ENCODE data around the gene IRF2BP1.
"Not testable (repeated sequence)": the region's sequence is repeated elsewhere in the genome, so short reads cannot be mapped to it uniquely, and the experiment has no call there.

IRF2BP1 gene

DNA sequence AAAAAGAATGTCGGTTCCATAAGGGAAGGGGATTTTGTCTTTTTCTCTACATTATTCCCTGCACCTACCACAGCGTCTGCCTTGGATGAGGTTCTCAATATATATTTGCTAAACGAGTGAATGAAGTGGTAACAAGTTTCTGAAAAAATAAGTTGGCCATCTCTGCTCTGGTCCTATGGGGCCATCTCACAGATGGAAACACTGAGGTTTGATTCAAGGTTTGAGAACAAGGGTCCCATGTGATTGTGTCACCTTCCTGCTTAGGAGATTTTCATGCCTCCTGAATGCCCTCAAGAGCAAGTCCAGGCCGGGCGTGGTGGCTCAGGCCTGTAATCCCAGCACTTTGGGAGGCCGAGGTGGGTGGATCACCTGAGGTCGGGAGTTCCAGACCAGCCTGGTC, 13.3 kb upstream of the IRF2BP1 start:
- no peak for DNase-seq
- TF ChIP-seq GATA1 (IDR thresholded peaks at IDR 0.05; ENCODE audit: low read depth, low read length) = no peak
- no peak for TF ChIP-seq POLR2A (IDR thresholded peaks at IDR 0.05; ENCODE audit: low read length)

DNA sequence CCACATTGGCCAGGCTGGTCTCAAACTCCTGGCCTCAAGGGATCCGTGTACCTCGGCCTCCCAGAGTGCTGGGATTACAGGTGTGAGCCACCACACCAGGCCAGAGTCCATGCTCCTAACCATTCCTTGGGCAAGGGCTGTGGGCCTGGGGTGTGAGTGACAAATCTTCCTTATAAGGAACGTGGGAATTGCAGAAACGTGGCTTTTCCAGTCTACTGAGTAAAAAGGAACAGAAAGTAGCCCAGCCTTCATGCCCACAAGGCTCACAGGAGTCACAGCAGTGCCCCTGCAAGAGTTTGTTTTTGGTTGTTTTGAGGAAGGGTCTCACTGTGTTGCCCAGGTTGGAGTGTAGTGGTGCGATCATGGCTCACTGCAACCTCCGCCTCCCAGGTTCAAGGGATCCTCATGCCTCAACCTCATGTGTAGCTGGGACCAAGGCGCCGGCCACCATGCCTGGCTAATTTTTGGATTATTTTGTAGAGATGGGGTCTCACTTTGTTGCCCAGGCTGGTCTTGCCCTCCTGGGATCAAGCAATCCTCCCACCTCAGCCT, 11.4 kb upstream of the IRF2BP1 start:
- no peak for TF ChIP-seq POLR2A (IDR thresholded peaks at IDR 0.05; ENCODE audit: low read length)
- no peak for TF ChIP-seq GATA1 (IDR thresholded peaks at IDR 0.05; ENCODE audit: low read depth, low read length)
- DNase-seq = no peak

DNA sequence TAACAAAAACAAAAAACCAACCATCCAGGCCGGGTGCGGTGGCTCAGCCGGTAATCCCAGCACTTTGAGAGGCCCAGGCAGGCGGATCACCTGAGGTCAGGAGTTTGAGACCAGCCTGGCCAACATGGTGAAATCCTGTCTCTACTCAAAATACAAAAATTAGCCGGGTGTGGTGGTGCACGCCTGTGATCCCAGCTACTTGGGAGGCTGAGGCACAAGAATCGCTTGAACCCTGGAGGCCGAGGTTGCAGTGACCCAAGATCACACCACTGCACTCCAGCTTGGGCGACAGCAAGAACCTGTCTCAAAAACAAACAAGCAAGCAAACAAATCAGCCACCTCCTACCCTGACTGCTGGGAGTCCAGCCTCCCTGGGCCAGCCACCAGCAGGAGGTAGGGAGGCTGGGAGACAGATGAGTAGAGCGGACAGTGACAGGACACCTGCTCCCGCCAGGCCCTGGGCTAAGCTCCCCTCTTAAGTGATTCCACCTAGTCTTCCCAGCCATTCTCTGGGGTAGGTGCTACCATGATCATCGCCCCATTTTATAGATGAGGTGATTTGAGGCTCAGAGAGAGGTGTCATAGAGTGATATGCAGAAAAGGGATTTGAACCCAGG, 10.2 kb upstream of the IRF2BP1 start:
- DNase-seq = not testable (repeated sequence)

DNA sequence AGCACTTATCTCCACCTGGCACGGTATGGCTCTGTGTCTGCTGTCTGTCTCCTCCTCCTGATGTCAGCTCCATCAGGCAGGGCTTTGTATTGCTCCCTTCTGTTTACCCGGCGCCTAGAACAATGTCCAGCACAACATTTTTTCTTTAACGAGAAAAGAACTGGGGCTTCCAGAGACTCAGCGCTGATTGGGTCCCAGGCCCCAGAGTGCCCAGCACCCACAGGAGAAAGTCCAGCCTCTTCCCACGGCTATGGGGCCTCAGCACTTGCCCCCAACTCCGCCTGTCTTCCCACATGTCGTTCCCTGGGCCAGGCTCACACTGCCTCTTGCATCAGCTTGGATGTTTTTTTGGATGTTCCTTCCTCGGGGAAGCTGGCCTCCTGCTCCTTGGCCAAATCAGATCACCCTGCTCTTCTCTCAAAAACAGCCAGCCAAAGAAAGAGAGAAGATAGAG, 9.6 kb upstream of the IRF2BP1 start:
- DNase-seq = no peak
- no peak for TF ChIP-seq GATA1 (IDR thresholded peaks at IDR 0.05; ENCODE audit: low read depth, low read length)
- no peak for TF ChIP-seq POLR2A (IDR thresholded peaks at IDR 0.05; ENCODE audit: low read length)

DNA sequence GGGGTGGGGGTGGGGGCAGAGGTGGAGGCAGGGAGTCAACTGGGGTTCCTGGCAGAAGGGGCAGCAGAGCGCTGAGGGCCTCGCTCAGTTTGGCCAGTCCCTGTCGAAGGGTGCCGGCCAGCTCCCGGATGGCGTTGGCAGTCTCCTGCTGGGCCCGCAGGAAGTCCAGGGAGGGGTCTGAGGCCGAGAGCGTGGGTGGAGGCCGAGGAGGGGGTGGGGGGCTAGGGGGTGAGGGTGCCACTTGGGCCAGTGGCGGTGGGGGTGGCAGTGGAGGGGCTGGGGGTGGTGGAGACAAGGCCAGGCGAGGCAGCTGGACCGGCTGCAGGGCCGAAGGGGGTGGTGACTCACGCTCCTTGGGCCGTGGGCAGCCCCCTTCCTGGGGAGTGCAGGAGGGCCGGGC, 4.9 kb upstream of the IRF2BP1 start:
- no peak for TF ChIP-seq POLR2A (IDR thresholded peaks at IDR 0.05; ENCODE audit: low read length)
- TF ChIP-seq GATA1 (IDR thresholded peaks at IDR 0.05; ENCODE audit: low read depth, low read length) = no peak
- no peak for DNase-seq

DNA sequence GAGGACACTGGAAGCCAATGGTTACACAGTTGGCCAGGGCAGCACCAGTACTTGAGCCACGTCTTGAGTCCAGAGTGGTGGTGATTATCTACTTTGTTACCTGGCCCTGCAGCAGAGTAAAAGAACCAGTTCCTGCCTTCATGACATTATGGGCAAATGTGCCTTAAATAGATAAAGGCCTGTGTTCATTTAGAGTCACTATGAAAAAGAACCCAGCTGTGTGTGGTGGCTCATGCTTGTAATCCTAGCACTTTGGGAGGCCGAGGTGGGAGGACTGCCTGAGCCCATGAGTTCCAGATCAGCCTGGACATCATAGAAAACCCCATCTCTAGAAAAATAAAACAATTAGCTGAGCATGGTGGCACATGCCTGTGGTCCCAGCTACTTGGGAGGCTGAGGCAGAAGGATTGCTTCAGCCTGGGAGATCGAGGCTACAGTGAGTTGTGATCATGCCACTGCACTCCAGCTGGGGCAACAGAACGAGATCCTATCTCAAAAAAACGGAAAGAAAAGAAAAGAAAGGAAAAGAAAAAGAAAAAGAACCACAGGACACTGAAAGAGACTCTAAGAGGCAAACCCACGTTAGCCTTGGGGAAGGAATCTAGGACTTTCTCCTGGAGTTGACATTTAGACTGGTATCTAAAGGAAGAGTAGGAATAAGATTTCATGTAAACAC, 3.4 kb upstream of the IRF2BP1 start:
- TF ChIP-seq POLR2A (IDR thresholded peaks at IDR 0.05; ENCODE audit: low read length) = no peak
- TF ChIP-seq GATA1 (IDR thresholded peaks at IDR 0.05; ENCODE audit: low read depth, low read length) = no peak
- peak; percentile 31 to 77 for DNase-seq

DNA sequence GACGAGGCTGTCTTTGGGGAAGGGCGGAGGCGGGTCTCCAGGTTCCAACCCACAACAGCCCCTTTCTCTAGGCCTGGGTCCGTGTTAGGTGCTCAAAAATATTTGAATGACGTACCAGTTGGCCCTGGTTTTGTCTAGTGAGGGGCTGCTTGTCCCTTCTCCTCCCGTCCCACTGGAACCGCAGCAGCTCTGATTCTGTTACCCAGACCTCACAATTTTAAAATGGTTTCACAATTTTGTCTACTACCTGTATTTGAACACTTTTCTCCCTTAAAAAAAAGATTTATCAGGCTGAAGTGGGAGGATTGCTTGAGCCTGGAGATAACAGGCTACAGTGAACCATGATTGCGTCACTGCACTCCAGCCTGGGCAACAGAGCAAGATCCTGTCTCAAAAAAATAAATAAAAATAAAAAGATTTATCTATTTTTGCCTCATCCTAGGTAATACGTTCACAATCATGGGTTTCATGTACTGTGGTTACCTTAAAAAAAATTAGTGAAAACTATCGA, 1.3 kb upstream of the IRF2BP1 start:
- TF ChIP-seq GATA1 (IDR thresholded peaks at IDR 0.05; ENCODE audit: low read depth, low read length) (no peak), POLR2A (IDR thresholded peaks at IDR 0.05; ENCODE audit: low read length) (no peak)
- DNase-seq = peak in 1 of 2 experiments; percentile 48

DNA sequence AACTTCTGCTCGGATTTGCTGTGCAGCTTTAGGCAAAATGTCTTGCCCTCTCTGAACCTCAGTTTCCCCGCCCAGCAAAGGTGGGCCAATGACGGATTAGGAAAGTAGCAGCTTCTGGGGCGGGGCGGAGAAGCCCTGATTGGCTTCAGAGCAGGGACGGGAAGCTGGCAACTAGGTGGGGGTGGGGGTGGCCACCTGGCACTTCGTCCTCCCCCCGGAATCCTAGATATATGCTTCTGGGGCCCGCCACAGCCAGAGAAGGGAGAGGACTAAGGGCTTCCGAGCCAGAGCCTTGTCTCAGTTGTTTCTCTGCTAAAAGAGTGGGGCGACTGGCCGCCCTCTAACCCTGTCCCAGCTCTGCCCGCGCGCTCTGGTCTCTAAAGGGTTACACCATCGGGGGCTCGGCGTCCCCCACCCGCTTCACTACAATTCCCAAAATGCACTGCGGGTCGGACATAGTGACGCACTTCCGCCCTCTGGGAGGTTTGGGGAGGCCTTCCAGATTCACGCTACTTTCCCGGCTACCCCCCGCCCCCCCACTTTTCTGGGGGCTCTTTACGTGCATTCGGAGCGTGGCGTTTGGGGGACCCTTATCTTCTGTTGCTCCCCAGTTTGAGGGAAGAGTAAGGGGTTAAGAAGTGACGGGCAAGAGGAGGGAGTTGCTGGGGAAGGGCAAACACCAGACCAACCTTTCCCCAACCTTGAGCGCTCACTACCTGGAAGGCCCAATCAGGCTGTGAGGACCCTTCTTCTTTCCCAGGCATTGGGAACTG, 672 bp upstream of the IRF2BP1 start:
- DNase-seq = peak; percentile 93 to 95
- TF ChIP-seq GATA1 (IDR thresholded peaks at IDR 0.05; ENCODE audit: low read depth, low read length) (no peak), POLR2A (IDR thresholded peaks at IDR 0.05; ENCODE audit: low read length) (peak; percentile 62)

DNA sequence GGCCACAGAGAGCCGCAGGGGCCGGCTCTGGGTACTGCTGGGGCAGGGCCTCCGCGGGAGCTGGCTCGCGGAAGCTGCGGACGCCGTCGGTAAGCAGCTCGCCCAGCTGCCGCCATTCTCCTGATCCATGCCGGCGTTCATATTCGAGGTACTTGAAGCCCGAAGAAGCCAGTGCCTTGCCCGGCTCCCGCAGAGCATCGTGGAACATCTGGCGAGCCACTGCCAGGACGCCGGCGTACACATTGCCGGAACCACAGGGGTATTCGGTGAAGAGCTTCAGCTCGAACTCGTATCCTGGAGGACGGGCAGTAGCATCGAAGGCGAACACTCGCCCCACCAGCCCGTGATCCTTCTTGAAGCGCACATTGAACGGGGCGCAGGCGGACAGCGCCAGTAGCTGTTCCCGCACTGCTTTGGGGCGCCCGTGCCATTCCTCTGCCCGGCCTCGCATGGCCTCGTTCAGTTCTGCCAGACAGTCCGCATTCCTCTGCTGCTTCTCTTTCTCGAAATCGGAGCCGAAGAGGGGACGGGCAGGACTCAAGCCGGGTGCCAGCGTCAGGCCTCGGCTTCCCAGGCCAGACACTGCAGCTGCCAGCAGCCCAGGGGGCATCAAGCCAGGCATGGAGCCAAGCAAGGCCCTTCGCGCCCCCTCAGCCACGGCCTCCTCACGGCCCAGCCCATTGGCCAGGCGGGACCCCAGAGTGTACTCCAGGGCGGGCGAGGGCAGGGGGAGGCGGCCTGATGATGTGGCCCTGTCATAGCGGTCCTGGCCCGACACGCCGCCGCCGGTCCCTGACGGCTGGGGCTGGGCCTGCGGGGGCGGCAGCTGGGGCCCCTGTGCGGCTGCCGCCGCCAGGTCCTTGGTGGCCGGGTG, 1.0 kb downstream of the IRF2BP1 start:
- peak; percentile 69 to 73 for DNase-seq
- no peak for TF ChIP-seq GATA1 (IDR thresholded peaks at IDR 0.05; ENCODE audit: low read depth, low read length)

DNA sequence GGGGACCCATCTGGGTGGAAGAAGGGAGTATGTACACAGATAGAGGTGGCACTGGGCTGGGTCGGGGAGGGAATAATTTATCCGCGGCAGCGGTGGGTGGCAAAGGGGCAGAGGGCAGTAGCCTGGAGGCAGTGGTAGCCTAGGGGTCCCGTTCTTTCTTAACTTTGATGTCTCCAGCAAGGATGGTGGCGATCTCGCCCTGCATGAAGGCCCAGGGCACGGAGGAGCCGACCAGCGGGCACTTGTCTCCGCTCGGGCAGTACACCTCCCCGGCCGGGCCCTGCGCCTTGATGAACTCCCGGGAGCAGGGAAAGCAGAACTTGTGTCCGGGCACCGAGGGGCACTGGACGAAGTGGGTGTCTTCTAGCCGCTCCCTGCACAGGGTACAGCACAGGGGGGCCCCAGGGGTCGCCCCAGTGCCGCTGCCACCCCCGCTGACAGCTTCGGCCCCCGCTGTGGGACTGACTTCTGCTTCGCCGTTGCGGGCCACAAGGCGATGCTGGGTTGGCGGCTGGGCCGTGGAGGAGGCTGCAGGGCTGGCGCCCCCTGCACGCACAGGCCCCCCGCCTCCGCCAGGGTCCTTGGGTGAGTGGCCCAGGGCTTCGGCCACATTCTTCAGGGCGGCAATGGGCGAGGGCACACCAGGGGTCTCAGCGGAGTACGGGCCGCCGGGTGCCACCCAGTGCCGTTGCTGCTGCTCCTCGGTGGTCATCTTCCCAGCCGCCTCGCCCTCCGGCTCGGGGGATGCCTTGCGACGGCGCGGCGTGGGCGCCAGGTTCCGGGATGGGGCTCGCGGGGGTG, 1.9 kb downstream of the IRF2BP1 start:
- TF ChIP-seq GATA1 (IDR thresholded peaks at IDR 0.05; ENCODE audit: low read depth, low read length) (no peak), POLR2A (IDR thresholded peaks at IDR 0.05; ENCODE audit: low read length) (no peak)
- no peak for DNase-seq

DNA sequence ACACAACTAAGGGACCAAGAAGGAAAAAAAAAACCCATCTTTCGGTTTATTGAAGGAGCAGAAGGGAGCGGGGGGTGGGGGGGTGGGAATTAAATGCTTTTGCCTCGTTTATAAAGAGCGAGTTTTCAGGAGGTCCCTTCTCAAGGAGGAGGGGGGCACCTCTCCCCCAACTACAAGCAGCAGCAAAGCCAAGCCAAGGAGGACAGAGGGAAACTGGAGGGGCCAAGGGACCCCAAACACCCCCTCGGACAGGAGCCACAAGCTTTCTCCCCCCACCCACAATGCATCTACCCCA, 2.4 kb downstream of the IRF2BP1 start:
- DNase-seq = no peak
- TF ChIP-seq GATA1 (IDR thresholded peaks at IDR 0.05; ENCODE audit: low read depth, low read length) (no peak), POLR2A (IDR thresholded peaks at IDR 0.05; ENCODE audit: low read length) (no peak)

DNA sequence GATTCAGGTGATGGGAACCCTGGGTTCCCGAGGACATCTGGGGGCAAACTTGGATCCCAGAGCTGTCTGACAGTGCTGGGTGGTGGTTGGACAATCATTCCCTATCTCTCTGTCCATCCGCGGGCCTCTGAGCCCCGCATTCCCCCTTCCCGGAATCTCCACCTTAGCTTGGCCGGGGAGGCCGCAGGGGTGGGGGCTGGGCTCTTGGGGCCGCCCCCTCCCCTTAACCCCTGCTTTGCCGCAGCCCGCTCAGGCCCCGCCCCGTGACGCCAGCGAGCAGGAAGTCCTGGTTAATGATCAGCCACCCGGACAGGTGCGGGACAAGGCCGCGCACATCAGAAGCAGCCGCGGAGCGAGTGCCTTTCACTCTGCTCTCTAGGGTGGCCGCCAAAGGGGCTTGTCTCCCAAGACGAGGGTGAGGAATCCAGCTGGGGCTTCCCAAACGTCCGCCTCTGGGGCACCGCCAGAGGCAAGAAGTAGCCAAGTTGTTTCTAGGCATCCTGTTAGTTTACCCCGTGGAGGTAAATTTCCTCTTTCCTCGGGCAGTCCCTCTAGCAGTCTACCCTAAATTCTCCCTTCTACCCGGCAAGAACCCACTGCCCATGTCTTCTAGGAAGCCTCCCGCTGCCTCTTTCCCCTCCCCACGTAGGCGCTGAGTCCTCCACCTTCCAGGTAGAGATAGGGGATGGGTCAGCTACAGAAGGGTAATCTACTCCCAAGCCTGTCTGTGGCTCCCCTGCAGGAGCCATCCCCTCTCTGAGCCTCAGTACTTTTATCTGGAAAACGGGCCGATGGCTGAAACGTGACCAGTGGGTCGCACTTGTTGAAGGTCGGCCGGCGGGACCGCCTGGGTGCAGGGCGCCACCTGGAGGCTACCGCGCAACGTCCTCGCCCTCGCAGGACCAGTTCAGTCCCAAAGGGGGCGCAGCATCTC, 3.0 kb downstream of the IRF2BP1 start:
- DNase-seq = peak; percentile 92 to 95
- no peak for TF ChIP-seq POLR2A (IDR thresholded peaks at IDR 0.05; ENCODE audit: low read length)
- TF ChIP-seq GATA1 (IDR thresholded peaks at IDR 0.05; ENCODE audit: low read depth, low read length) = no peak

All from erythroblast (primary cell).